HepG2 (cell line): ENCODE results near the gene ASPRV1. TPM values are rescaled to one million over a fixed set of nuclear protein-coding genes. Genes with fewer than 3 reads are reported as not detected.

Experiments used
- ARNT2 ChIP-seq: sonication (generic); formaldehyde crosslinking; IDR thresholded peaks from 2 replicates; pipeline ENCODE4 v1.8.0; 2022; ENCODE audit warnings: mild to moderate bottlenecking, low read depth, missing genetic modification reagents, moderate library complexity
- CREBL2 ChIP-seq: sonication (generic); formaldehyde crosslinking; IDR thresholded peaks from 2 replicates; pipeline ENCODE4 v1.8.1; 2023; ENCODE audit warnings: missing genetic modification reagents, mild to moderate bottlenecking, borderline replicate concordance
- ERF ChIP-seq: IDR thresholded peaks from 2 replicates; pipeline ENCODE4 v1.6.1; 2018; ENCODE audit warnings: missing biosample characterization, missing genetic modification reagents
- FOXC1 ChIP-seq: sonication (generic); formaldehyde crosslinking; IDR thresholded peaks from 2 replicates; pipeline ENCODE4 v1.8.0; 2022; ENCODE audit warnings: mild to moderate bottlenecking, missing genetic modification reagents, borderline replicate concordance
- GLMP ChIP-seq: sonication (generic); formaldehyde crosslinking; IDR thresholded peaks from 2 replicates; pipeline ENCODE4 v1.9.0; 2021; ENCODE audit warnings: missing genetic modification reagents, mild to moderate bottlenecking, borderline replicate concordance
- GTF2F1 ChIP-seq: fragments of 150-350 bp; IDR thresholded peaks from 2 replicates; pipeline ENCODE4 v1.6.1; 2014; ENCODE audit warnings: low read length
- KDM1A ChIP-seq: IDR thresholded peaks from 2 replicates; pipeline ENCODE4 v1.6.1; 2016; ENCODE audit warnings: missing compliant biosample characterization
- RXRA ChIP-seq: sonication (generic); formaldehyde crosslinking; IDR thresholded peaks from 2 replicates; pipeline ENCODE4 v1.5.1; 2020; ENCODE audit warnings: missing genetic modification reagents
- SMAD3 ChIP-seq: sonication (generic); formaldehyde crosslinking; IDR thresholded peaks from 2 replicates; pipeline ENCODE4 v1.4.0; 2020; ENCODE audit warnings: missing genetic modification reagents
- TEAD2 ChIP-seq: sonication (generic); formaldehyde crosslinking; IDR thresholded peaks from 2 replicates; pipeline ENCODE4 v1.9.0; 2021; ENCODE audit warnings: missing genetic modification reagents
- ZBTB7A ChIP-seq: sonication (generic); formaldehyde crosslinking; IDR thresholded peaks from 2 replicates; pipeline ENCODE4 v1.8.0; 2022; ENCODE audit warnings: mild to moderate bottlenecking, missing genetic modification reagents
- ZKSCAN5 ChIP-seq: sonication (generic); formaldehyde crosslinking; IDR thresholded peaks from 2 replicates; pipeline ENCODE4 v1.5.1; 2020; ENCODE audit warnings: mild to moderate bottlenecking, missing genetic modification reagents
- ZNF20 ChIP-seq: sonication (generic); formaldehyde crosslinking; IDR thresholded peaks from 2 replicates; pipeline ENCODE4 v1.4.0; 2020; ENCODE audit warnings: mild to moderate bottlenecking, moderate library complexity, missing genetic modification reagents
- ZNF235 ChIP-seq: sonication (generic); formaldehyde crosslinking; IDR thresholded peaks from 2 replicates; pipeline ENCODE4 v1.8.1; 2023; ENCODE audit warnings: mild to moderate bottlenecking, missing genetic modification reagents, borderline replicate concordance
- ZNF33A ChIP-seq: sonication (generic); formaldehyde crosslinking; IDR thresholded peaks from 2 replicates; pipeline ENCODE4 v1.5.1; 2020; ENCODE audit warnings: missing genetic modification reagents, mild to moderate bottlenecking, moderate library complexity, borderline replicate concordance
- ZNF362 ChIP-seq: sonication (generic); formaldehyde crosslinking; IDR thresholded peaks from 2 replicates; pipeline ENCODE4 v1.4.0; 2020; ENCODE audit warnings: missing genetic modification reagents, mild to moderate bottlenecking, borderline replicate concordance
- ZNF407 ChIP-seq: sonication (generic); formaldehyde crosslinking; IDR thresholded peaks from one replicate; pipeline ENCODE4 v1.5.1; 2020; ENCODE audit warnings: mild to moderate bottlenecking, missing genetic modification reagents; ENCODE audit errors: not compliant biosample characterization
- ZNF550 ChIP-seq: sonication (generic); formaldehyde crosslinking; IDR thresholded peaks from 2 replicates; pipeline ENCODE4 v1.4.0; 2020; ENCODE audit warnings: mild to moderate bottlenecking, missing genetic modification reagents, borderline replicate concordance
- ZNF788 ChIP-seq: sonication (generic); formaldehyde crosslinking; IDR thresholded peaks from 2 replicates; pipeline ENCODE4 v1.5.0; 2020; ENCODE audit warnings: mild to moderate bottlenecking, missing genetic modification reagents, borderline replicate concordance
- polyA plus RNA-seq, 8 experiments: library from polyadenylated mRNA; depleted of rRNA in 3 of 8; stranded (reverse) in 7 of 8; unstranded in 1 of 8; fragments of >200 nt; fragmentation: Illumina TruSeq in 4 of 8; extraction: Trizol in 4 of 8; gene quantifications; 2 replicates each; pipeline versions ENCODE4 v1.2.1 to v1.2.3, GENCODE V29; 2011 to 2016; ENCODE audit warnings: low read depth in 4 of 8, missing spikeins in 1 of 8, mixed read lengths in 1 of 8; ENCODE audit not compliant: insufficient read depth in 1 of 8
- total RNA-seq, 5 experiments: library from RNA; depleted of rRNA; stranded (reverse); fragments of >200 nt; fragmentation: Illumina TruSeq; extraction: Trizol; gene quantifications; 2 replicates each; pipeline ENCODE4 v1.2.3, GENCODE V29; 2016; ENCODE audit warnings: low read depth in 1 of 5

ASPRV1 gene
- total and polyA plus RNA-seq, 2 of the 13 experiments (the other 11 are each of a cell fraction or from before 2014, with no cell fraction given), result 0.40 to 0.48 TPM

GRCh38 chr2:69948032-69948962, 13.1 kb downstream of the ASPRV1 start (continued):
- TF ChIP-seq ZNF407 (CRISPR knock-in tag) (peak; percentile 19), CREBL2 (no peak), ZKSCAN5 (CRISPR knock-in tag) (no peak), ZNF235 (CRISPR knock-in tag) (no peak), GLMP (CRISPR knock-in tag) (no peak), GTF2F1 (no peak), KDM1A (CRISPR knock-in tag) (peak; percentile 72), ARNT2 (CRISPR knock-in tag) (no peak), ZNF788 (no peak), ERF (CRISPR knock-in tag) (peak; percentile 23; the same call in 1 of the 2 replicates), ZNF362 (CRISPR knock-in tag) (no peak), ZBTB7A (CRISPR knock-in tag) (no peak), ZNF550 (peak; percentile 61; the same call in 1 of the 2 replicates), TEAD2 (CRISPR knock-in tag) (no peak), ZNF33A (CRISPR knock-in tag) (no peak), ZNF20 (CRISPR knock-in tag) (no peak), FOXC1 (CRISPR knock-in tag) (peak; percentile 55; the same call in 1 of the 2 replicates), RXRA (CRISPR knock-in tag) (no peak), SMAD3 (no peak)
